Measurements from ENCODE around the gene NETO2. TPM values are rescaled to one million over a fixed set of nuclear protein-coding genes. Genes with fewer than 3 reads are reported as not detected.
A peak's percentile ranks its signal among the peaks of the same experiment; 100 is the strongest.

NETO2 gene
- total RNA-seq, 6 donors from 2014 or later: 1.0 to 13.7 (median 7.2) TPM

DNA sequence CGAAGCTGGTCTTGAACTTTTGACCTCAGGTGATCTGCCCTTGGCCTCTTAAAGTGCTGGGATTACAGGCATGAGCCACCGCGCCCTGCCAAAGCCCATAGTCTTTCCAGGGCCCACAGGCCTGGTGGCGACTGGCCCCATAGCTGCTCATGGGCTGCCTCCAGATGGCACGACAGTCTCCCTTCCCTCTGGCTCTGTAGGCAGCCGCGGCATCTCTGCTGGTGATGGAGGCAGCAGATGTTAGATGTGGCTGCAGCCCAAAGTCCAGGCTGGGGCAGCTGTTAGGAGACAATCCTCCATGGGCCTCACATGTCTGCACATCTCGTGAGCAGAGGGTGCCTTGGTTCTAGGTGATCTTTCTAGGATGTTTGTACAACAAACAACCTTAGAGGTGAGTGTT lies 100.5 kb downstream of the NETO2 start:
- Histone ChIP-seq H3K27ac (no peak overlapping the region), H3K36me3 (no peaks in the 10 kb centered on the region), H3K27me3 (no peaks in the 10 kb centered on the region), H3K4me3 (no peak overlapping the region), H3K9me3 (no peaks in the 10 kb centered on the region), H3K4me1 (peaks cover 0 to 3% (median 0%) of the 10 kb centered on the region in 4 donors)
- DNase-seq: no peak
- 96 to 99% methylated on average over 7 to 8 of the region's 8 CpGs for WGBS, 2 donors
- ATAC-seq (ENCODE audit: low FRiP score in 2 of 2): no peak
- no peak for TF ChIP-seq POLR2A (IDR thresholded peaks at IDR 0.05)
- no peak for TF ChIP-seq EP300 (IDR thresholded peaks at IDR 0.05)
- no peak for TF ChIP-seq POLR2AphosphoS5 (IDR thresholded peaks at IDR 0.05)
- TF ChIP-seq, protein P1, sequence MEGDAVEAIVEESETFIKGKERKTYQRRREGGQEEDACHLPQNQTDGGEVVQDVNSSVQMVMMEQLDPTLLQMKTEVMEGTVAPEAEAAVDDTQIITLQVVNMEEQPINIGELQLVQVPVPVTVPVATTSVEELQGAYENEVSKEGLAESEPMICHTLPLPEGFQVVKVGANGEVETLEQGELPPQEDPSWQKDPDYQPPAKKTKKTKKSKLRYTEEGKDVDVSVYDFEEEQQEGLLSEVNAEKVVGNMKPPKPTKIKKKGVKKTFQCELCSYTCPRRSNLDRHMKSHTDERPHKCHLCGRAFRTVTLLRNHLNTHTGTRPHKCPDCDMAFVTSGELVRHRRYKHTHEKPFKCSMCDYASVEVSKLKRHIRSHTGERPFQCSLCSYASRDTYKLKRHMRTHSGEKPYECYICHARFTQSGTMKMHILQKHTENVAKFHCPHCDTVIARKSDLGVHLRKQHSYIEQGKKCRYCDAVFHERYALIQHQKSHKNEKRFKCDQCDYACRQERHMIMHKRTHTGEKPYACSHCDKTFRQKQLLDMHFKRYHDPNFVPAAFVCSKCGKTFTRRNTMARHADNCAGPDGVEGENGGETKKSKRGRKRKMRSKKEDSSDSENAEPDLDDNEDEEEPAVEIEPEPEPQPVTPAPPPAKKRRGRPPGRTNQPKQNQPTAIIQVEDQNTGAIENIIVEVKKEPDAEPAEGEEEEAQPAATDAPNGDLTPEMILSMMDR (IDR thresholded peaks at IDR 0.05): no peak

DNA sequence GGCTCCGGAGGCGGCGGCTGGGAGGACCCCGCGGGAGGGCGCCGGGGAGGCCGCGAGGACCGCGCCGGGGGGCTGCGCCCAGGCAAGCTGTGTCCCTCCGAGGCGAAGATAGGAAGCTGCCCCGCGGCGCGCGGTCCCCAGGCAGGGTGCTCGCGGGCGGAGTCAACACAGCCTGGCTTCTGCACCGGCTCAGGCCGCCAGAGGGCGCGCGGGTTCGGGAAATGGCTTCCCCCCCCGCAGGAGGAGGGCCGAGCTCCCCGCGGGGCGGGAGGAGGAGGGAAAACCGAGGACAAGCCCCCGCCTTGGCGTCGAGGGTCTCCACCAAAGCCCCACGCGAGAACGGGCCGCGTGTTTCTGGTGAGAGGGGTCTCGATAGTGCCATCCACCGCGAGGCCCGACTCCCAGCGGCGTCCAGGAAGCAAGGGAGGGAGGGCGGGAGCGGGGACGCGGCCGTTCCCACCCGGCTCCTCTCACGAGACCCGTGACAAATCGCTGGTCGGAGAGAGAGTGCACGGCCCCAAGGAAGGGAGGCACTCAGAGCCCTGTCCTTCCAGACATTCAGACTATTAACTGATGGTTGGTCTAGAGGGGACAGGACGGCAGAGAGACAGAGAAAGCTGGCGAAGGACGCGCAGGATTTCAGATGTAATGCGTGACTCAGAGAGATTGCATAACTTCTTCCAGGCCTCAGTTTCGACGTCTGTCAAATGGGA lies 105.8 kb downstream of the NETO2 start:
- no peaks in the 10 kb centered on the region for H3K36me3 ChIP-seq
- ATAC-seq (ENCODE audit: low FRiP score in 2 of 2): peak; percentile 94 to 99
- WGBS, 2 donors: 7 to 22% methylated on average over 16 to 48 of the region's 67 CpGs
- peaks cover 4 to 14% (median 6%) of the 10 kb centered on the region in 4 donors for H3K4me1 ChIP-seq
- H3K4me3 ChIP-seq: peak overlapping the region; percentile 49 to 65 (median 59)
- H3K9me3 ChIP-seq: no peaks in the 10 kb centered on the region
- DNase-seq: peak; percentile 90 to 99
- H3K27ac ChIP-seq: peak overlapping the region in 3 of 4 donors; percentile 54 to 83 (median 75)
- TF ChIP-seq, protein P1 (IDR thresholded peaks at IDR 0.05): peak; percentile 84 to 98 (median 97)
- no peak for TF ChIP-seq POLR2A (IDR thresholded peaks at IDR 0.05)
- H3K27me3 ChIP-seq: no peaks in the 10 kb centered on the region

DNA sequence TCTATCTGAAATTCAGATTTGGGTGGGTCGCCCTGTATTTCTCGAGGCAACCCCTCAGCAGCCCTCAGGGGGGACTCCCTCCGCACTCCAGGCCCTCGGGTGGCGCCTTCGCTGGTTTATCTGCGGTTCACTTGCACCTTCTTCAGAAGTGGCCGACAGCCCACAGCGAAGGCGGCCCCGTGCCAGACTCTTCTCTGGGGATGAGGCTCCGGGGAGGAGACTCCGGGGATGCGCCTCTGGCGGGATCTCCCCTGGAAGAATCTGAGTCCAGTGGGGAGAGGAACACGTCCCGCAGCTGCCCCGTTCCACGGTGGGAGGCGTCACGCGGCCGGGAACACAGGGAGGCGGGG lies 106.4 kb downstream of the NETO2 start:
- Histone ChIP-seq H3K4me3 (peak overlapping the region; percentile 49 to 65 (median 59)), H3K4me1 (peaks cover 4 to 14% (median 6%) of the 10 kb centered on the region in 4 donors), H3K9me3 (no peaks in the 10 kb centered on the region), H3K36me3 (no peaks in the 10 kb centered on the region), H3K27me3 (no peaks in the 10 kb centered on the region), H3K27ac (peak overlapping the region in 1 of 4 donors; percentile 83)
- TF ChIP-seq POLR2AphosphoS5 (IDR thresholded peaks at IDR 0.05) (no peak), POLR2A (IDR thresholded peaks at IDR 0.05) (no peak), EP300 (IDR thresholded peaks at IDR 0.05) (no peak)
- TF ChIP-seq, protein P1 (IDR thresholded peaks at IDR 0.05): no peak
- 4 to 5% methylated on average over 11 to 24 of the region's 24 CpGs for WGBS, 2 donors
- no peak for DNase-seq
- peak in 1 of 2 donors; percentile 62 for ATAC-seq (ENCODE audit: low FRiP score in 2 of 2)

DNA sequence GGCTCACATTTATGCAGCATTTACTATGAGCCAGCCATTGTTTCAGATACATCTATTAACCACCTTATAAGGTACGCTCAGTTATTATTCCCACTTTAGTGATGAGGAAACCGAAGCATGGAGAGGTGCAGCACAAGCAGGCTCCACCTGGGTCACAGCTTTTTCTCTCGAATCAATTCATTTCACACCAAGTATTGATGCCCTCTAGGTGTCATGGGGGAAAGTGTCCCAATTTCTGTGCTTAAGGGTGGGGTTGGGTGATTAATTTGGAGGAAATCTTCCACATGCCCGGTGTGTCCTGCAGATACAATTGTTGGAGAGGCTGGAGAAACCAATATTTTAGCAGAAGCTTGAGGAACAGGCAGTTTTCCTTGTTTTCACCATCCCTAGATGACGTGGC lies 107.5 kb downstream of the NETO2 start:
- H3K27ac ChIP-seq: no peak overlapping the region
- H3K9me3 ChIP-seq: no peaks in the 10 kb centered on the region
- ATAC-seq (ENCODE audit: low FRiP score in 2 of 2) (no peak), DNase-seq (no peak)
- TF ChIP-seq, protein P1 (IDR thresholded peaks at IDR 0.05): no peak
- TF ChIP-seq POLR2AphosphoS5 (IDR thresholded peaks at IDR 0.05) (no peak), EP300 (IDR thresholded peaks at IDR 0.05) (no peak), POLR2A (IDR thresholded peaks at IDR 0.05) (no peak)
- no peaks in the 10 kb centered on the region for H3K36me3 ChIP-seq
- WGBS, 2 donors: 86 to 88% methylated on average over 5 of the region's 5 CpGs
- H3K4me3 ChIP-seq: no peak overlapping the region
- H3K4me1 ChIP-seq: peaks cover 4 to 14% (median 6%) of the 10 kb centered on the region in 4 donors
- H3K27me3 ChIP-seq: no peaks in the 10 kb centered on the region

DNA sequence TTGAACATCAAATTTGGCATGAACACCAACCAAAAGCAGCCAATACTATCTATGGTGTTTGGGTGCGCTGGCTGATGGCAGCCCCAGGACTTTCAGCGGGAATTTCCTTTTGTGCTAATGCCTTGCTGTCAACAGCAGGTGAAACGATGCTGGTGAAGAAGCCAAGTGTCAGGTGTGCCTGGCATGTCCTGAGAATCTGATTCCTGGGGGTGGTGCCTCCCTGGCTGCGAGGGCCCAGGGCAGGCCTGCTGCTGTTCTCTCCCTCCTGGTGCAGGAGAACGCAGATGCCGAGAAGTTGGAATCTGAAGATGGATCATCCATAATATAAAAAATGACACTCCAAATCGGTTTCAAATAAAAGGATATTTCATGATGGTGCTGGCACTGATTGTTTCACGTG lies 108.3 kb downstream of the NETO2 start:
- Histone ChIP-seq H3K4me1 (peaks cover 4 to 14% (median 6%) of the 10 kb centered on the region in 4 donors), H3K27ac (no peak overlapping the region), H3K4me3 (no peak overlapping the region), H3K36me3 (no peaks in the 10 kb centered on the region), H3K27me3 (no peaks in the 10 kb centered on the region), H3K9me3 (no peaks in the 10 kb centered on the region)
- DNase-seq: no peak
- 84 to 86% methylated on average over 8 of the region's 8 CpGs for WGBS, 2 donors
- TF ChIP-seq POLR2AphosphoS5 (IDR thresholded peaks at IDR 0.05) (no peak), POLR2A (IDR thresholded peaks at IDR 0.05) (no peak), EP300 (IDR thresholded peaks at IDR 0.05) (no peak)
- TF ChIP-seq, protein P1 (IDR thresholded peaks at IDR 0.05): no peak
- ATAC-seq (ENCODE audit: low FRiP score in 2 of 2): no peak

Data from upper lobe of left lung (tissue), 6 donors.